GM10248 (cell line): ENCODE measurements around the gene ACTL8.

ENCODE experiments used
- CTCF ChIA-PET: fragments of 300-600 bp; sonication (Branson Sonifier 250); formaldehyde crosslinking; extraction: SDS; loops from one replicate; lab custom pipeline; 2021; ENCODE audit warnings: antibody characterized with exemption; lab: Yijun Ruan, JAX
- POLR2A ChIA-PET: fragments of 350-650 bp; sonication (Branson Sonifier 250); formaldehyde crosslinking; extraction: SDS; loops from one replicate; lab custom pipeline; 2020; ENCODE audit warnings: antibody characterized with exemption; lab: Yijun Ruan, JAX
- DNase-seq: peaks from one replicate; pipeline ENCODE4 v3.0.0; 2012; ENCODE audit errors: extremely low spot score
- CTCF ChIP-seq: IDR thresholded peaks from 2 replicates; pipeline ENCODE4 v1.5.1; 2012; ENCODE audit warnings: mild to moderate bottlenecking, low read depth; ENCODE audit errors: extremely low read depth, missing control alignments, control extremely low read depth

ACTL8 gene

GRCh38 chr1:17725084-17725719 is 29.9 kb upstream of the ACTL8 start:
- CTCF ChIA-PET: no interaction called here
- TF ChIP-seq CTCF: no peak
- POLR2A ChIA-PET: no interaction called here
- DNase-seq: no peak

GRCh38 chr1:17725811-17726582 is 29.1 kb upstream of the ACTL8 start:
- no peak for DNase-seq
- CTCF ChIA-PET: no interaction called here
- no peak for TF ChIP-seq CTCF
- POLR2A ChIA-PET: no interaction called here

DNA sequence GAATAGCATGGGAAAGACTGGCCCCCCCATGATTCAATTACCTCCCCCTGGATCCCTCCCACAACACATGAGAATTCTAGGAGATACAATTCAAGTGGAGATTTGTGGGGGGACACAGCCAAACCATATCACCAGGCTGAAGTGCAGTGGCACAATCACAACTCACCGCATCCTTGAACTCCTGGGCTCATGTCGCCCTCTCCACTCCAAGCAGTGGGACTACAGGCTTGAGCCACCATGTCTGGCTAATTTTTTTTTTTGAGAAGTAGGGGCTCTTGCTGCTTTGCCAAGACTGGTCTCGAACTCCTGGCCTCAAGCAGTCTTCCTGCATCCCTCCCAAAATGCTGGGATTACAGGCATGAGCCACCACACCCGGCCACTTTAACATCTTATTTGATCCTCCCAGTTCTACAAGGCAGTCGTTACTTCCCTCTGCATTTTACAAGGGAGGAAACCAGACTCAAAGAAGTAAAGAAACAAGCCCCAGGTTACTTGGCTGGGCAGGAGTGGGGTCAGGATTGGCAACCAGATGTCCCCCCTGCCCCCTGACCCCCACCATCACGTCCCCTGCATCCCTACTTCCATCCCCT is 26.9 kb upstream of the ACTL8 start:
- DNase-seq: no peak
- ChIA-PET CTCF (no interaction called here), POLR2A (no interaction called here)
- TF ChIP-seq CTCF: no peak

DNA sequence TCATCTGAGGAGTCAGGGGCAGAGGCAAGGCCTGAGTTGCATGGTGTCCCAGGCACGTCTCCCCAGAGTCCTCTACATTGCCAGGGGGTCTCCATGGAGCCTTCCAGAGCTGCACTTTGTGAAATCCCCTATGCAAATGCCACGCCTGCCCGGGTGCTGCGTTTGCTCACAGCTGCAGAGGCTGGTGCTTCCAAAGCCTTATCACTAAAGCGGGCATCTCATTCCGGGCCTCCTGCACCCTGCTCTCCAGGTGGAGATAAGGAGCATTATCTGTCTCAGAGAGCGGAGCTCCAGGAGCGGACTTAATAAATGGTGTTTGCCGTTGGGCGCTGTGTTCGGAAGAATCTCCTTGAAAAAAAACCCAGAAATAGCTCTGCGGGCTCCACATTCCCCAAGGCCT is 25.9 kb upstream of the ACTL8 start:
- CTCF ChIA-PET: no interaction called here
- no peak for DNase-seq
- POLR2A ChIA-PET: no interaction called here
- no peak for TF ChIP-seq CTCF

DNA sequence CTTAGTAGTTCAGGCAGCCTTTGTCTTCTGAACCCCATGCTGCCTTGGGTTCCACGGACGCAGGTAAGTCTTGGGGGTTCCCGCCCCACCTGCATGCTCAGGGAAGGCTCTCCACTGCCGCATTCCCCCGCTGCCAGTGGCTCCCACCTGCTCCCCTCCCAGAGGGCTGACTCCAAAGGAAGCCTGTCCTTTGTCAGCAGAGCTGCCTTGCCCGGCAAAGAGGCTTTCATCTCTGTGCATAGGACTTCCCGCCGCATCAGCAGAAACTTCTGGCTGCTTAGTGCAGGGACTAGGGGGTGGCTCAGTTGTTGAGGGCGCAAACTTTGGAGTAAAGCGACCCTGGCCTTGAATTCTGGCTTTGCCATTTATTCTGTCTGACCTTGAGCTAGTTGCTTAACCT is 25.2 kb upstream of the ACTL8 start:
- no peak for TF ChIP-seq CTCF
- DNase-seq: no peak
- CTCF ChIA-PET: no interaction called here
- POLR2A ChIA-PET: no interaction called here

DNA sequence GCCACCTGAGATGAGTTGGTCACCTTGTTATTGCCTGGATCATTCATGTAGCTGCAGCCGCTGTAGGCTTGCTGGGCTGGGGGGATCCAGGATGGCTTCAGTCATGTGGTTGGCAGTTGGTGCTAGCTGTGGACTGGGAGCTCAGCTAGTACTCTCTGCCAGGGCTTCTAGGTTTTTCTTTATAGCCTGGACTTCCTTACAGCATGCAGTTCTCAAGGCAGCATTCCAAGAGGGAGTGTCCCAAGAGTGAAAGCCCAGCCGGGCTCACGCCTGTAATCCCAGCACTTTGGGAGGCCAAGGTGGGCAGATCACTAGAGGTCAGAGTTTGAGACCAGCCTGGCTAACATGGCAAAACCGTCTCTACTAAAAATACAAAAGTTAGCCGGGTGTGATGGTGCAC is 23.7 kb upstream of the ACTL8 start:
- ChIA-PET CTCF (no interaction called here), POLR2A (no interaction called here)
- no peak for TF ChIP-seq CTCF
- DNase-seq: no peak
